ENCODE data around the gene TTC21A.
"Not testable (repeated sequence)": the region's sequence is repeated elsewhere in the genome, so short reads cannot be mapped to it uniquely, and the experiment has no call there.

TTC21A gene

DNA sequence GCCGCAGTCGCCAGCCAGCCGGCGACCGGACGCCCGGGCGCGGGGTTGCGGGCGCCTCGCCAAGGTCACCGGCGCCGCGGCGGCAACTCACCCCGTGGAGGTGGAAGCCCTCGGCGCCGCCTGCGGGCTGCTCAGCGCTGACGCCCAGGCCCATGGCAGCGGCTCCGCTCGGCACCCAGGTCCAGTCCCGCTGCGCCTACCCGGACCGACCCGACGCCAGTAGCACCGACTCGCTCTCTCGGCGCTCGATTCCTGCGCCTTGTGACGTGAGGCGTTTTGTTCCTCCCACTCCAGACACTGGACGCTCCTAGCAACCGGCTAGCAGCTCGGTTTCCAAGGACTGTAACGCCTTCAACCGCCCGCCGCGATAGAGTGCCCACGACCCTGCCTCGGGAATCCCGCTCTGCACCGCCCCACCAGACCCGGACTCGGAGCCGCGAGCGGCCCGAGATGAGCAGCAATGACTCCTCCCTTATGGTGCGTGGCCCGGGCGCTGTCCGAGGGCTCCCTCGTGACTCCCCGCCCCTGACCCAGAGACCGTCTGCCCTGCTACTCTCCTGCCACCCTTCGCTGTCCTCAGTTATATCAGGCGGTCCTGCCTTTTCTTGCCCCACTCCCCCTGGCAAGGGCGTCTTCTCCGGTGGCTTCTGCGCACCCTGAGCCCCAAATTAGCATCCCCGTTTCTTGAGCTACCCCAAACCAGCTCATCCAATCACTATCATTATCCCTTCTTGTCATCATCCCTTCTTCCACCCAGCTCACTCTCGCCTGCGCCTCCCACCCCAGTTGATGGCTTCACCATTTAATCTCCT is at the start of gene TTC21A, which contains the start of gene GORASP1:
Gene TTC21A (plus strand): TSS at position 293 of the 812 bp plus-strand sequence. CDS start 158 bp downstream, at position 451.
Gene GORASP1 (minus strand): TSS at position 240 of the 812 bp plus-strand sequence. CDS start 86 bp downstream, at position 154.
- Histone ChIP-seq H3K79me2 (ENCODE audit: insufficient read depth, low read length) (peaks cover 20% of the 10 kb centered on the region), H3K4me2 (ENCODE audit: insufficient read depth, low read length) (peak within 1 kb of the TSS; percentile 83), H3K9me3 (ENCODE audit: insufficient read depth, low read length, severe bottlenecking) (no peaks in the 10 kb centered on the region), H4K20me1 (ENCODE audit: insufficient read depth, low read length) (peaks cover 30% of the 10 kb centered on the region), H3K4me1 (ENCODE audit: insufficient read depth, low read length) (peaks cover 40% of the 10 kb centered on the region), H3K9ac (ENCODE audit: low read depth, low read length) (peak within 1 kb of the TSS; percentile 63), H3K27me3 (ENCODE audit: insufficient read depth, low read length, poor library complexity) (no peaks in the 10 kb centered on the region), H3K36me3 (ENCODE audit: insufficient read depth, low read length) (no peaks in the 10 kb centered on the region), H3K27ac (ENCODE audit: low read length) (peak within 1 kb of the TSS; percentile 49; the same call in 1 of the 2 replicates), H2AFZ (ENCODE audit: low read depth, low read length) (peak within 1 kb of the TSS; percentile 66), H3K4me3 (ENCODE audit: low read depth in 1 of 2, low read length in 2 of 2) (peak within 1 kb of the TSS; percentile 57 to 64; a peak in 3 of 4 replicates)
- TF ChIP-seq CTCF (IDR thresholded peaks at IDR 0.05; ENCODE audit: borderline replicate concordance, extremely low read depth, low read length, poor library complexity, severe bottlenecking) (peak; percentile 7), EZH2 (IDR thresholded peaks at IDR 0.05; ENCODE audit: borderline replicate concordance, low read depth, low read length, severe bottlenecking) (no peak)
- ATAC-seq (ENCODE audit: insufficient read depth, low read depth) (peak; percentile 73), DNase-seq (peak; percentile 72)

GRCh38 chr3:39061228-39061627 is 46.3 kb upstream of the TTC21A start:
- not testable (repeated sequence) for H3K4me1 ChIP-seq (ENCODE audit: insufficient read depth, low read length); H4K20me1 ChIP-seq (ENCODE audit: insufficient read depth, low read length); DNase-seq; H3K9ac ChIP-seq (ENCODE audit: low read depth, low read length); ATAC-seq (ENCODE audit: insufficient read depth, low read depth); H3K9me3 ChIP-seq (ENCODE audit: insufficient read depth, low read length, severe bottlenecking); H3K36me3 ChIP-seq (ENCODE audit: insufficient read depth, low read length); H3K4me2 ChIP-seq (ENCODE audit: insufficient read depth, low read length); H3K4me3 ChIP-seq (ENCODE audit: low read depth in 1 of 2, low read length in 2 of 2); H2AFZ ChIP-seq (ENCODE audit: low read depth, low read length); H3K27me3 ChIP-seq (ENCODE audit: insufficient read depth, low read length, poor library complexity); H3K27ac ChIP-seq (ENCODE audit: low read length)
- H3K79me2 ChIP-seq (ENCODE audit: insufficient read depth, low read length) = peaks cover 65% of the 10 kb centered on the region

DNA sequence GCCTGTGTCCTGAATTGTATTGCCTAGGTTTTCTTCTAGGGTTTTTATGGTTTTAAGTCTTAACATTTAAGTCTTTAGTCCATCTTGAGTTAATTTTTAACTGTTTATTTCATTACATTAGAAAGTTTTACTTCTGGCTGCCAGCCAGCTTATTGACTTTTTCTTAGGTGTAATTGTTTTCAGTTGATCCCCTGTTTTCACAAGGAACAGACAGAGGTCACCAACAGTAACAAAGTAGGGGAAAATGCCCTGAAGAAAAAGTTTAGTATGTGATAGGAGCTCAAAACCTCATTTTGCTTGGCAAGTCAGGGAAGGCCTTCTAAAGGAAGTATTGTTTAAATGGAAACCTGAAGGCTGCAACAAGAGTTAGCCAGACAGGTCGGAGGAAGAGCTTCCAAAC is 45.3 kb upstream of the TTC21A start:
- ATAC-seq (ENCODE audit: insufficient read depth, low read depth) = no peak

More for the DNA sequence above, 45.3 kb upstream of the TTC21A start:
- no peak for DNase-seq
- Histone ChIP-seq H3K27ac (ENCODE audit: low read length) (no peak overlapping the region), H3K4me2 (ENCODE audit: insufficient read depth, low read length) (no peak overlapping the region), H3K9me3 (ENCODE audit: insufficient read depth, low read length, severe bottlenecking) (no peaks in the 10 kb centered on the region), H2AFZ (ENCODE audit: low read depth, low read length) (no peak overlapping the region), H4K20me1 (ENCODE audit: insufficient read depth, low read length) (no peaks in the 10 kb centered on the region; the same call in 1 of the 2 replicates), H3K9ac (ENCODE audit: low read depth, low read length) (no peak overlapping the region), H3K4me1 (ENCODE audit: insufficient read depth, low read length) (no peaks in the 10 kb centered on the region), H3K4me3 (ENCODE audit: low read depth in 1 of 2, low read length in 2 of 2) (no peak overlapping the region), H3K79me2 (ENCODE audit: insufficient read depth, low read length) (peaks cover 56% of the 10 kb centered on the region), H3K36me3 (ENCODE audit: insufficient read depth, low read length) (peaks cover 14% of the 10 kb centered on the region), H3K27me3 (ENCODE audit: insufficient read depth, low read length, poor library complexity) (no peaks in the 10 kb centered on the region)
- TF ChIP-seq EZH2 (IDR thresholded peaks at IDR 0.05; ENCODE audit: borderline replicate concordance, low read depth, low read length, severe bottlenecking) (no peak), CTCF (IDR thresholded peaks at IDR 0.05; ENCODE audit: borderline replicate concordance, extremely low read depth, low read length, poor library complexity, severe bottlenecking) (no peak)
